GM12873 (cell line): ENCODE measurements around the gene MRPL54.

Source experiments
- TF ChIP-seq, protein P1 (sequence below): IDR thresholded peaks from 2 replicates; pipeline ENCODE4 v1.5.1; 2012; ENCODE audit warnings: low read depth, mild to moderate bottlenecking, moderate library complexity, low read length, control low read depth; ENCODE audit not compliant: insufficient read depth; ENCODE audit errors: missing control alignments

The MRPL54 gene

GRCh38 chr19:3722443-3723109, 39.9 kb upstream of the MRPL54 start:
- TF ChIP-seq, protein P1, sequence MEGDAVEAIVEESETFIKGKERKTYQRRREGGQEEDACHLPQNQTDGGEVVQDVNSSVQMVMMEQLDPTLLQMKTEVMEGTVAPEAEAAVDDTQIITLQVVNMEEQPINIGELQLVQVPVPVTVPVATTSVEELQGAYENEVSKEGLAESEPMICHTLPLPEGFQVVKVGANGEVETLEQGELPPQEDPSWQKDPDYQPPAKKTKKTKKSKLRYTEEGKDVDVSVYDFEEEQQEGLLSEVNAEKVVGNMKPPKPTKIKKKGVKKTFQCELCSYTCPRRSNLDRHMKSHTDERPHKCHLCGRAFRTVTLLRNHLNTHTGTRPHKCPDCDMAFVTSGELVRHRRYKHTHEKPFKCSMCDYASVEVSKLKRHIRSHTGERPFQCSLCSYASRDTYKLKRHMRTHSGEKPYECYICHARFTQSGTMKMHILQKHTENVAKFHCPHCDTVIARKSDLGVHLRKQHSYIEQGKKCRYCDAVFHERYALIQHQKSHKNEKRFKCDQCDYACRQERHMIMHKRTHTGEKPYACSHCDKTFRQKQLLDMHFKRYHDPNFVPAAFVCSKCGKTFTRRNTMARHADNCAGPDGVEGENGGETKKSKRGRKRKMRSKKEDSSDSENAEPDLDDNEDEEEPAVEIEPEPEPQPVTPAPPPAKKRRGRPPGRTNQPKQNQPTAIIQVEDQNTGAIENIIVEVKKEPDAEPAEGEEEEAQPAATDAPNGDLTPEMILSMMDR = no peak

GRCh38 chr19:3723110-3723488, 39.4 kb upstream of the MRPL54 start:
- TF ChIP-seq, protein P1 = no peak

GRCh38 chr19:3723883-3724282, 38.6 kb upstream of the MRPL54 start:
- TF ChIP-seq, protein P1 = no peak

DNA sequence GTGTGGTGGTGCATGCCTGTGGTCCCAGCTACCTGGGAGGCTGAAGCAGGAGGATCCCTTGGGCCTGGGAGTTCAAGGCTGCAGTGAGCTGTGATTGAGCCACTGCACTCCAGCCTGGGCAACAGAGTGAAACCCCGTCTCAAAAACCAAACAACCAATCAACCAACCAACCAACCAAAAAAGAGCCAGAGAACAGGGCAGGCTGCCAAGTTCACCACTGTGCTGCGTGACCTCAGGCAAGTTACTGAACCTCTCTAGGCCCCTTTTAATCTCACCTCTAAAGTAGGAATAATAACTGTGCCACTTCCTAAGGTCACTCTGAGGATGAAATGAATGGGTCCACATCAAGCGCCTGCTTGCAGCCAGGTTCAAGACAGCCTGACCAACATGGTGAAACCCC, 37.4 kb upstream of the MRPL54 start:
- TF ChIP-seq, protein P1 = no peak

- TF ChIP-seq, protein P1 = no peak
These were observed 36.7 kb upstream of the MRPL54 start for GRCh38 chr19:3725640-3726310.

DNA sequence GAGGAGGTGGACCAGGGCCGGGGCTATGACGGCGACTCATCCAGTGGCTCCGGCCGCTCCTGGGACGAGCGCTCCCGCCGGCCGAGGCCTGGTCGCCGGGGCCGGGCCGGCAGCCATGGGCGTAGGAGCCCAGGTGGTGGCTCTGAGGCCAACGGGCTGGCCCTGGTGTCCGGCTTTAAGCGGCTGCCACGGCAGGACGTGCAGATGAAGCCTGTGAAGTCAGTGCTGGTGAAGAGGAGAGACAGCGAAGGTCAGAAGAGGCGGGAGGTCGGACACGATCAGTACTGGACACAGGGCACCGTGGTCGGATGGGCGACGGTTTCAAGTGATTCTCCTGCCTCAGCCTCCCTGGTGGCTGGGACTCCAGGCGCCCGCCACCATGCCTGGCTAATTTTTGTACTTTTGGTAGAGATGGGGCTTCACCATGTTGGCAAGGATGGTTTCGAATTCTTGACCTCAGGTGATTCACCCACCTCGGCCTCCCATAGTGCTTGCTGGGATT, 32.0 kb upstream of the MRPL54 start:
- TF ChIP-seq, protein P1 = no peak

- TF ChIP-seq, protein P1 = no peak
These were observed 30.4 kb upstream of the MRPL54 start for GRCh38 chr19:3732108-3732507.
